Gastrocnemius medialis (tissue), 4 donors: ENCODE results near the gene FYCO1.

Experiments
- CTCF ChIP-seq, 5 experiments: fragments of 450-650 bp in 3 of 5; fragments of 200-600 bp in 2 of 5; sonication (generic) in 2 of 5; IDR thresholded peaks in 4 of 5; conservative IDR thresholded peaks in 1 of 5; 1 replicate in 4 of 5; 2 replicates in 1 of 5; pipeline ENCODE4 v1.5.1; 2016 to 2019; ENCODE audit warnings: antibody characterized with exemption in 5 of 5, mild to moderate bottlenecking in 3 of 5, moderate library complexity in 3 of 5
- POLR2A ChIP-seq, 2 donors: fragments of 450-650 bp; IDR thresholded peaks; one replicate each; pipeline ENCODE4 v1.6.1; 2017; ENCODE audit warnings: antibody characterized with exemption in 2 of 2, mild to moderate bottlenecking in 2 of 2, moderate library complexity in 2 of 2

- TF ChIP-seq POLR2A (IDR thresholded peaks at IDR 0.05) (peak in 1 of 2 donors; percentile 37), CTCF (IDR thresholded peaks at IDR 0.05 in 4 of 5, conservative IDR thresholded peaks at IDR 0.05 in 1 of 5) (no peak)
Measured at GRCh38 chr3:45972534-45973402, 22.9 kb downstream of the FYCO1 start.
